ENCODE results near the gene POLDIP3. TPM values are rescaled to one million over a fixed set of nuclear protein-coding genes. Genes with fewer than 3 reads are reported as not detected.
A peak's percentile ranks its signal among the peaks of the same experiment; 100 is the strongest.
"Not testable (repeated sequence)": the region's sequence is repeated elsewhere in the genome, so short reads cannot be mapped to it uniquely, and the experiment has no call there.

The POLDIP3 gene
- total RNA-seq, 8 experiments from 2014 or later: 35.5 to 63.0 (median 54.1) TPM

DNA sequence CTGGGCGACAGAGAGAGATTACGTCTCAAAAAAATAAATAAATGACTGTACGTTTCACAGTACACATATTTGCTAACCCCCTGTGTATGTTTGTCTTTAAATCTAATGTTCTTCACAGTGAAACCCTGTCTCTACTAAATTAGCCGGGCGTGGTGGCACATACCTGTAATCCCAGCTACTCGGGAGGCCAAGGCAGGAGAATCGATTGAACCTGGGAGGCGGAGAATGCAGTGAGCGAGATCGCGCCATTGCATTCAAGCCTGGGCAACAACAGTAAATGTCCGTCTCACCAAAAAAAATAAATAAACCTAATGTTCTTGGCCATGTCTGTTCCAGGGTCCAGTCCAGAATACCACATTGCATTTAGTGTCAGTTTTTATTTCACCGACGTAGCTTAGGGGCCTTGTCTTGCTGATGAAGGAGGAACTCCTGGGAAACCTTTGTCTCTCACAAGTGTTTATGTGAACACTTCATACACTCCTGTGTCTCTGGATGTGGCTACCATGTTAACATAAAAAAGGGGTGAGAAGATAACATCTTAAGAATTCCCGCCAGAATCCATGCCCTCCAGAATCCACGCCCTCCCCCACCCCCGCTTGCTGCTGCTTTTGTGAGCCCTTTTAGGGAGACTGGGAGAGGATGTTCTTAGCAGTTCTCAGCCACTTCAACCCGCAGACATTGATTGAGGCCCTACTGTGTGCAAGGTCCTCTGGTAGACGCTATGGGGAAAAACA, 65.9 kb downstream of the POLDIP3 start:
- in situ Hi-C loops (cut with MboI; ENCODE audit: low pct_unique_long_range_greater_than_20kb in 2 of 9, low sequenced_read_pairs in 9 of 9, unreplicated experiment in 9 of 9): no loop called here
- 64 to 90% (median 83%) methylated on average over 3 to 15 of the region's 19 CpGs; no CpG with 5 or more reads in 2 of the 10 experiments for WGBS, 10 experiments

DNA sequence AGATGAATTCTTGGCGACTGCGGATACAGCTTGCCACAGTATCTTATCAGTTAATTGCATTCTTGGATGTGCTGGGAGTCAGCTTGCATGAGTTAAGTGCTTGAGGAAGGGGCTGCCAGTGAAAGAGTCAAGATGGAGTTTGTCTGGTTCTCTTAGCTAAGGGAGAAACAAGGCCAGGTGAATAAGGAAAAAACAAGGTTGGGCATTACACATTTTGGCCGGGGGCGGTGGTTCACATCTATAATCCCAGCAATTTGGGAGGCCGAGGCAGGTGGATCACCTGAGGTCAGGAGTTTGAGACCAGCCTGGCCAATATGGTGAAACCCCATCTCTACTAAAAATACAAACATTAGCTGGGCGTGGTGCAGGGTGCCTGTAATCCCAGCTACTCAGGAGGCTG, 66.6 kb downstream of the POLDIP3 start:
- H3K4me3 ChIP-seq; in situ Hi-C loops (cut with MboI; ENCODE audit: low pct_unique_long_range_greater_than_20kb in 2 of 9, low sequenced_read_pairs in 9 of 9, unreplicated experiment in 9 of 9); H3K27ac ChIP-seq; H3K4me1 ChIP-seq (replicated peaks in 1 of 2); ATAC-seq (replicated peaks in 6 of 8): not testable (repeated sequence)
- WGBS, 10 experiments: 0 to 100% (median 55%) methylated on average over 2 to 5 of the region's 6 CpGs; no CpG with 5 or more reads in 3 of the 10 experiments

More for the DNA sequence above, 65.9 kb downstream of the POLDIP3 start:
- ATAC-seq (replicated peaks in 6 of 8): no peak
- no peak overlapping the region for H3K4me3 ChIP-seq
- H3K27ac ChIP-seq: no peak overlapping the region
- peaks cover 0 to 4% of the 10 kb centered on the region in 2 donors for H3K4me1 ChIP-seq (replicated peaks in 1 of 2)

DNA sequence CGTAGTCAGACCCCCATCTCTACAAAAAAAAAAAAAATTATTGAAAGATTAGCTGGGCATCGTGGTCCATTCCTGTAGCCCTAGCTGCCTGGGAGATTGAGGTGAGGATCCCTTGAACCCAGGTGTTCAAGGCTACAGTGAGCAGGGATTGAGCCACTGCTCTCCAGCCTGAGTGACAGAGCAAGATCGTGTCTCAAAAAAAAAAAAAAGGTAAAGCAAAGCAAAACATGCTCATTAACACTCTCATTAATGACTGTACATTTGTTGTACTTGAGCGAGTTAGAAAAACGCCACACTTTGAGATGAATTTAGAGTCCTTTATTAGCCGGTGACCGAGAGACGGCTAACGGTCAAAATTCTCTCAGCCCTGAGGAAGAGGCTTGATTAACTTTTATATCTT, 67.1 kb downstream of the POLDIP3 start:
- H3K27ac ChIP-seq: no peak overlapping the region
- WGBS, 10 experiments: 59 to 91% (median 80%) methylated on average over 2 to 8 of the region's 9 CpGs; no CpG with 5 or more reads in 1 of the 10 experiments
- no peak overlapping the region for H3K4me3 ChIP-seq
- no peaks in the 10 kb centered on the region for H3K4me1 ChIP-seq (replicated peaks in 1 of 2)
- no peak for ATAC-seq (replicated peaks in 6 of 8)
- in situ Hi-C loops (cut with MboI; ENCODE audit: low pct_unique_long_range_greater_than_20kb in 2 of 9, low sequenced_read_pairs in 9 of 9, unreplicated experiment in 9 of 9): no loop called here

DNA sequence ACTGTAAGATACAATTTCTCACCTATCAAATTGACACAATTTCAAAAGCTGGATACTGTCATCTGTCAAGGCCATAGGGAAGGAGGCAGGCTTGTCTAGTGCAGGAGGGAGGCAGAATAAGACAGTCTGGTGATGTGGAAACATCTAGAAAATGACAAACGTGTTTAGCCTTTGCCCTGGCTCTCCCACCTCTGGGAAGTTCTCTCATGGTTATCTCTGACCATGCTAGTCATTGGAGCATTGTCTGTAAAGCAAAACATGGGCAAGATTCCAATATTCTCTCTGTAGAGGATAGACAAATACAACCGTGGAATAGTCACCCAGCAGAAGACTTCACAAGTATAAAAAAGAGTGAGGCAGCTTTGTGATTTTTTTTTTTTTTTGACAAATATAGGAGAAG, 70.0 kb downstream of the POLDIP3 start:
- Histone ChIP-seq H3K4me3 (no peak overlapping the region), H3K27ac (no peak overlapping the region), H3K4me1 (replicated peaks in 1 of 2) (no peaks in the 10 kb centered on the region)
- peak in 1 of 8 experiments; percentile 63 for ATAC-seq (replicated peaks in 6 of 8)
- in situ Hi-C loops (cut with MboI; ENCODE audit: low pct_unique_long_range_greater_than_20kb in 2 of 9, low sequenced_read_pairs in 9 of 9, unreplicated experiment in 9 of 9): no loop called here
- WGBS, 10 experiments: 0 to 100% (median 42%) methylated on average over 1 to 2 of the region's 2 CpGs

DNA sequence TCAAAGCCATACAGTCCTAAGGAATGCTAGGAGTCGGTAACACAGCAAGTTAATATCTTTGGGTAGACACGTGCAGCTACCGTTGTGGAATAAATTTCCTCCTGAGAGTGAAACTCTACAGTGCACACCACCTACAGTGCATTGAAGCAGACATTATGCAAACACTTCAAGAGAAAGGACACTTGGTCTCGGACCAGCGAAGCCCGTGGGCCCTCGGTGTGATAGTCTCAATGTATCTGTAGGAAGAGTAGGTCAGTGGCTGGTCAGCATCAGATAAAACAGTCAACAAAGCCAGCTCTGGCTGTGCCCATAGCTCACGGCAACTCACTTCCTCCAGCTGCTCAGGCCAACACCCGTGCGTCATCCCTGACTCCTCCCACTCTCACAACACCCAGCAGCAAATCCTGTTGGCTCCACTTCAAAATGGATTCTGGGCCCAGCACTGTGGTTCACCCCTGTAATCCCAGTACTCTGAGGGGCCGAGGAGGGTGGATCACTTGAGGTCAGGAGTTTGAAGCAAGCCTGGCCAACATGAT, 75.4 kb downstream of the POLDIP3 start:
- H3K4me1 ChIP-seq (replicated peaks in 1 of 2); H3K27ac ChIP-seq; H3K4me3 ChIP-seq; in situ Hi-C loops (cut with MboI; ENCODE audit: low pct_unique_long_range_greater_than_20kb in 2 of 9, low sequenced_read_pairs in 9 of 9, unreplicated experiment in 9 of 9): not testable (repeated sequence)
- ATAC-seq (replicated peaks in 6 of 8): peak in 5 of 8 experiments; percentile 38 to 85 (median 74)
- 80 to 100% methylated on average over 1 to 2 of the region's 11 CpGs; no CpG with 5 or more reads in 8 of the 10 experiments for WGBS, 10 experiments

DNA sequence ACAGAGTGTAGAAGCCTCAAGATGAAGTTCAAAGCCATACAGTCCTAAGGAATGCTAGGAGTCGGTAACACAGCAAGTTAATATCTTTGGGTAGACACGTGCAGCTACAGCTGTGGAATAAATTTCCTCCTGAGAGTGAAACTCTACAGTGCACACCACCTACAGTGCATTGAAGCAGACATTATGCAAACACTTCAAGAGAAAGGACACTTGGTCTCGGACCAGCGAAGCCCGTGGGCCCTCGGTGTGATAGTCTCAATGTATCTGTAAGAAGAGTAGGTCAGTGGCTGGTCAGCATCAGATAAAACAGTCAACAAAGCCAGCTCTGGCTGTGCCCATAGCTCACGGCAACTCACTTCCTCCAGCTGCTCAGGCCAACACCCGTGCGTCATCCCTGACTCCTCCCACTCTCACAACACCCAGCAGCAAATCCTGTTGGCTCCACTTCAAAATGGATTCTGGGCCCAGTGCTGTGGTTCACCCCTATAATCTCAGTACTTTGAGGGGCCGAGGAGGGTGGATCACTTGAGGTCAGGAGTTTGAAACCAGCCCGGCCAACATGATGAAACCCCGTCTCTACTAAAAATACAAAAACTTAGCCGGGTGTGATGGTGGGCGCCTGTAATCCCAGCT, 77.4 kb downstream of the POLDIP3 start:
- H3K4me1 ChIP-seq (replicated peaks in 1 of 2); H3K27ac ChIP-seq; in situ Hi-C loops (cut with MboI; ENCODE audit: low pct_unique_long_range_greater_than_20kb in 2 of 9, low sequenced_read_pairs in 9 of 9, unreplicated experiment in 9 of 9); H3K4me3 ChIP-seq: not testable (repeated sequence)
- 50 to 100% (median 72%) methylated on average over 1 to 3 of the region's 14 CpGs; no CpG with 5 or more reads in 4 of the 10 experiments for WGBS, 10 experiments
- peak in 7 of 8 experiments; percentile 32 to 90 (median 69) for ATAC-seq (replicated peaks in 6 of 8)

DNA sequence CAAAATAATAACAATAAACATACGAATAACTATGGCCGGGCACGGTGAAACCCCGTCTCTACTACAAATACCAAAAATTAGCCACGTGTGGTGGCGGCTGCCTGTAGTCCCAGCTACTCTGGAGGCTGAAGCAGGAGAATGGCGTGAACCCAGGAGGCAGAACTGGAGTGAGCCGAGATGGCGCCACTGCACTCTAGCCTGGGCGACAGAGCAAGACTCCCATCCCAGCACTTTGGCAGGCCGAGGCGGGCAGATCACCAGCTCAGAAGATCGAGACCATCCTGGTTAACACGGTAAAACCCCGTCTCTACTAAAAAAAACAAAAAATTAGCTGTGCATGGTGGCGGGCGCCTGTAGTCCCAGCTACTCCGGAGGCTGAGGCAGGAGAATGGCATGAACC, 78.0 kb downstream of the POLDIP3 start:
- H3K27ac ChIP-seq; ATAC-seq (replicated peaks in 6 of 8); in situ Hi-C loops (cut with MboI; ENCODE audit: low pct_unique_long_range_greater_than_20kb in 2 of 9, low sequenced_read_pairs in 9 of 9, unreplicated experiment in 9 of 9); H3K4me3 ChIP-seq; H3K4me1 ChIP-seq (replicated peaks in 1 of 2): not testable (repeated sequence)
- WGBS, 10 experiments: 80 to 100% (median 90%) methylated on average over 1 to 11 of the region's 18 CpGs; no CpG with 5 or more reads in 3 of the 10 experiments

DNA sequence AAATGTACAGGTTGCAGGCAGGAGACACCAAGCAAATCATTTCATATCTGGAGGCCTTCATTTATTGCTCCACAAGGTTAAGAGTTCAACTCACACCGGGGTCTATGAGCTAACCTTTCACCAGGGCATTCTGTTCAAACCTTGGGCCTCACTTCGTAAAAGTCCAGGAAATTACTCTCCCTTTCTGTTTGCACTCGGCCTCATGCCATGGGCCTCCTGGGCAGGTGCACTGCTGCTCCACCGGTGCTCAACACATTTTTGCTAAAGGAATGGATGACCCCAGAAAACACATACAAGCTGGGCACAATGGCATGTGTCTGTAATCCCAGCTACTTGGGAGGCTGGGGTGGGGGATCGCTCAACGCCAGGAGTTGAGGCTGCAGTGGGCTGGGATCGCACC, 78.5 kb downstream of the POLDIP3 start:
- peaks cover 6 to 8% of the 10 kb centered on the region in 2 donors for H3K4me1 ChIP-seq (replicated peaks in 1 of 2)
- no peak overlapping the region for H3K27ac ChIP-seq
- 40 to 100% (median 77%) methylated on average over 1 to 5 of the region's 7 CpGs; no CpG with 5 or more reads in 1 of the 10 experiments for WGBS, 10 experiments
- H3K4me3 ChIP-seq: no peak overlapping the region
- in situ Hi-C loops (cut with MboI; ENCODE audit: low pct_unique_long_range_greater_than_20kb in 2 of 9, low sequenced_read_pairs in 9 of 9, unreplicated experiment in 9 of 9): no loop called here
- ATAC-seq (replicated peaks in 6 of 8): no peak

DNA sequence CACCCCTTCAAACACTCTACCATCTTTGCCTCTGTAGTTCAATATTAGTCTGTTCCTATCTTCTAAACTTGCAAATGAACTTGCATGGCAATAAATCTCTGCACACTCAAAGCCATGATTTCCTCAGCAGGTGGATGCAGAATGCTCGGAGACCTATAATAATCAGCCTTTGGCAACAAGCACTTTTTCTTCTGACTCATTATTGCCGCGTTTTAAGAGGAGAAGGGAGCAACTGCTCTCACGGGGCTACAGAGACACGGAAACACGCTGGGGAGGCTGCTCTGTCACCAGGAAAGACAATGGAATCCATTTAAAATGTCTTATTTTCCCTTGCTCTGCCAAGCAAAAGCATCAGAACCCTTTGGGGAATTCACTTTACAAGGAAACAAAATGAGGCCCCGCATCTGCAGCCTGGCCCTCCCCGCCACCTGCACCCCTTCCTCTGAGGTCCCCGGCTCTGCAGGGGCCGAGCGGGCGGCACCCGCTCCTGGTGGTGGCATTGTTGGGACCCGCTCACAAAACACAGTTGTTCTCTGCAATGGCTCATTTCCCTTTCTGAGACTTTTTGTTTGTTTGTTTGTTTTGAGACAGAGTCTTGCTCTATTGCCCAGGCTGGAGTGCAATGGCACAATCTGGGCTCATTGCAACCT, 79.5 kb downstream of the POLDIP3 start:
- H3K4me3 ChIP-seq; in situ Hi-C loops (cut with MboI; ENCODE audit: low pct_unique_long_range_greater_than_20kb in 2 of 9, low sequenced_read_pairs in 9 of 9, unreplicated experiment in 9 of 9); H3K27ac ChIP-seq; H3K4me1 ChIP-seq (replicated peaks in 1 of 2): not testable (repeated sequence)
- peak in 5 of 8 experiments; percentile 73 to 91 (median 79) for ATAC-seq (replicated peaks in 6 of 8)
- WGBS, 10 experiments: no CpG with 5 or more reads among the region's 14 CpGs

Other genes with a start within 250 kb of the POLDIP3 start
- 1 to 10 TPM in 2 of 8 experiments, under 1 TPM in 6; 0.16 to 1.1 (median 0.54) TPM for gene NFAM1, start 182.5 kb downstream of the POLDIP3 start, total RNA-seq
- gene RRP7A, start 95.1 kb downstream of the POLDIP3 start, total RNA-seq: 10 to 100 TPM; 15.1 to 43.7 (median 29.1) TPM
- gene SERHL2, start 60.9 kb downstream of the POLDIP3 start, total RNA-seq: 1 to 10 TPM in 6 of 8 experiments, under 1 TPM in 2; 0.54 to 3.0 (median 1.9) TPM
- under 1 TPM in 2 of 8 experiments, not detected in 6; 0.58 to 0.84 TPM for gene ATP5MGL, start 25.7 kb upstream of the POLDIP3 start, total RNA-seq
- 10 to 100 TPM; 19.7 to 89.0 (median 54.0) TPM for gene CYB5R3, start 34.5 kb upstream of the POLDIP3 start, total RNA-seq
- 10 to 100 TPM in 1 of 8 experiments, 1 to 10 TPM in 4, under 1 TPM in 3; 0.09 to 15.0 (median 1.2) TPM for gene A4GALT, start 106.0 kb upstream of the POLDIP3 start, total RNA-seq
- gene ARFGAP3, start 242.4 kb upstream of the POLDIP3 start, total RNA-seq: 10 to 100 TPM; 22.3 to 64.2 (median 39.2) TPM